Neural cell (in vitro differentiated cells): Measurements from ENCODE around the gene SLC16A8. TPM values are rescaled to one million over a fixed set of nuclear protein-coding genes. Genes with fewer than 3 reads are reported as not detected.

Source experiments
- H2AFZ ChIP-seq: fragments of 200-600, 300-800 bp; sonication (generic), shearing (Covaris generic); 2 replicates; pipeline ENCODE4 v1.6.0; 2014; ENCODE audit warnings: low read depth, mild to moderate bottlenecking, antibody characterized with exemption, low read length, moderate library complexity
- H3F3A ChIP-seq: fragments of 200-600 bp; shearing (Covaris generic); 2 replicates; pipeline ENCODE4 v1.6.1; 2016; ENCODE audit warnings: mild to moderate bottlenecking, moderate library complexity, mixed read lengths, antibody characterized with exemption, low read length; ENCODE audit not compliant: insufficient read depth, poor library complexity, severe bottlenecking
- H3K27ac ChIP-seq: fragments of 200-600, 300-800 bp; sonication (generic), shearing (Covaris generic); 2 replicates; pipeline ENCODE4 v1.5.1; 2014; ENCODE audit warnings: mild to moderate bottlenecking, low read length, moderate library complexity
- H3K27me3 ChIP-seq: fragments of 300-800, 200-600 bp; sonication (generic), shearing (Covaris generic); 2 replicates; pipeline ENCODE4 v1.6.0; 2014; ENCODE audit warnings: mild to moderate bottlenecking, low read depth, low read length, moderate library complexity; ENCODE audit not compliant: insufficient read depth
- H3K36me3 ChIP-seq: fragments of 300-800, 200-600 bp; sonication (generic), shearing (Covaris generic); 2 replicates; pipeline ENCODE4 v1.5.1; 2014; ENCODE audit warnings: mild to moderate bottlenecking, antibody characterized with exemption, low read length, moderate library complexity; ENCODE audit not compliant: insufficient read depth
- H3K4me2 ChIP-seq: fragments of 300-800, 200-600 bp; sonication (generic), shearing (Covaris generic); 2 replicates; pipeline ENCODE4 v1.6.0; 2014; ENCODE audit warnings: mild to moderate bottlenecking, low read length
- H3K4me3 ChIP-seq: fragments of 300-800, 200-600 bp; sonication (generic), shearing (Covaris generic); 2 replicates; pipeline ENCODE4 v1.5.1; 2014; ENCODE audit warnings: mild to moderate bottlenecking, low read length, moderate library complexity
- H3K79me2 ChIP-seq: fragments of 200-600 bp; shearing (Covaris generic); replicated peaks from 2 replicates; pipeline ENCODE4 v1.6.0; 2014; ENCODE audit warnings: mild to moderate bottlenecking, low read length, moderate library complexity; ENCODE audit not compliant: insufficient read depth
- H3K9ac ChIP-seq: fragments of 300-800, 200-600 bp; sonication (generic), shearing (Covaris generic); 2 replicates; pipeline ENCODE4 v1.6.1; 2016; ENCODE audit warnings: mild to moderate bottlenecking, low read length, mixed read lengths
- H3K9me2 ChIP-seq: fragments of 200-600 bp; shearing (Covaris generic); 2 replicates; pipeline ENCODE4 v1.6.1; 2016; ENCODE audit warnings: mild to moderate bottlenecking, low read length, mixed read lengths; ENCODE audit not compliant: insufficient read depth
- H3K9me3 ChIP-seq: fragments of 200-600, 300-800 bp; sonication (generic), shearing (Covaris generic); 2 replicates; pipeline ENCODE4 v1.6.1; 2016; ENCODE audit warnings: mild to moderate bottlenecking, mixed run types, low read length, moderate library complexity, mixed read lengths
- H4K20me1 ChIP-seq: fragments of 200-600 bp; shearing (Covaris generic); 2 replicates; pipeline ENCODE4 v1.6.1; 2016; ENCODE audit warnings: mild to moderate bottlenecking, mixed run types; ENCODE audit not compliant: insufficient read depth
- EP300 ChIP-seq: fragments of 450-650 bp; conservative IDR thresholded peaks from 2 replicates; pipeline ENCODE4 v1.6.1; 2014; ENCODE audit warnings: antibody characterized with exemption, mild to moderate bottlenecking, moderate library complexity; ENCODE audit not compliant: poor library complexity, severe bottlenecking
- EZH2 ChIP-seq: fragments of 200-600, 300-800 bp; shearing (Covaris generic), sonication (generic); IDR thresholded peaks from 2 replicates; pipeline ENCODE4 v1.6.1; 2014; ENCODE audit warnings: antibody characterized with exemption, low read length, borderline replicate concordance, mild to moderate bottlenecking; ENCODE audit not compliant: insufficient read depth, poor library complexity, severe bottlenecking
- MXI1 ChIP-seq: fragments of 450-650 bp; conservative IDR thresholded peaks from 2 replicates; pipeline ENCODE4 v1.6.1; 2014; ENCODE audit warnings: antibody characterized with exemption, mild to moderate bottlenecking; ENCODE audit not compliant: poor library complexity, severe bottlenecking
- POLR2AphosphoS5 ChIP-seq: IDR thresholded peaks from 2 replicates; pipeline ENCODE4 v1.6.1; 2012
- RAD21 ChIP-seq: fragments of 450-650 bp; conservative IDR thresholded peaks from 2 replicates; pipeline ENCODE4 v1.6.1; 2014; ENCODE audit warnings: antibody characterized with exemption, mild to moderate bottlenecking, moderate library complexity
- SMC3 ChIP-seq: fragments of 450-650 bp; conservative IDR thresholded peaks from 2 replicates; pipeline ENCODE4 v1.6.1; 2014; ENCODE audit warnings: antibody characterized with exemption, mild to moderate bottlenecking, moderate library complexity; ENCODE audit not compliant: poor library complexity
- TAF1 ChIP-seq: IDR thresholded peaks from 2 replicates; pipeline ENCODE4 v1.6.1; 2012; ENCODE audit warnings: low read depth
- polyA plus RNA-seq: library from polyadenylated mRNA; depleted of rRNA; stranded (reverse); fragments of >200 nt; gene quantifications from 2 replicates; pipeline ENCODE4 v1.2.3, GENCODE V29; 2014
- TF ChIP-seq, protein P1 (sequence below): IDR thresholded peaks from 2 replicates; pipeline ENCODE4 v1.6.1; 2012; ENCODE audit warnings: borderline replicate concordance
- TF ChIP-seq, protein P2 (sequence below): fragments of 450-650 bp; IDR thresholded peaks from 2 replicates; pipeline ENCODE4 v1.5.1; 2014; ENCODE audit warnings: antibody characterized with exemption, mild to moderate bottlenecking, moderate library complexity; ENCODE audit not compliant: poor library complexity, severe bottlenecking

Gene SLC16A8
- polyA plus RNA-seq, 1 donor from 2014 or later: not detected

DNA sequence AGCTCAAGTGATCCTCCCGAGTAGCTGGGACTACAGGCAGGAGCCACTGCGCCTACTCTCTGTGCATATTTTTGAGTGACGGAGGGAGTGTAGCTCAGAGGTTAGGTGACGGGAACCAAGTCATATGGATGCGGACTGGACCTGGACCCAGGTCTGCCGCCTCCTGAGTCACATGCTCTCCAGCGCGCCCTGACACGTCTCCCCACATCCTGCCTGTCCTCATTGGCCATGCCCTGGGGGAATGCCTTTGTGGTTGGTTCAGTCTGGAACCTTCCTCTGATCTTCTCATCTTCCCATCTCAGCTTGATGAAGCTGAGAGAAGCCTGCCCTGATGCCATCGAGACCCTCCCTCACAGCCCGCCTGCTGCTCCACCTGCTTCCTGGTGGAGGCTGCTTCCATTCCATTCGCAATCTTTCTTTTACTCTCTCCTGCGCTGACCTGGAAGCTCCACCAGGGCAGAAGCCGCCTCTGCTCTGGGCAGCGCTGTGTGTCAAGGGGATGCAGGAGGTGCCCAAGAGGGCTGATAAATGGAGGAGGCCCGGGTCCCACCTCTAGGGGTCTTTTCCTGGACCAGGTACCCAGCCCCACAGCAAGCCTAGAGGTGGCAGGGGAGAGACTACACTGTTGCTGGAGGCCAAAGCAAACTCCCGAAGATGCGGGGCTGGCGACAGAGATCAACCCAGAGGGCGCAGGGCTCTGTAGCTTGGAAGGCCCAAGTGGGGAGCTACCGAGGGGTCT, 40.4 kb upstream of the SLC16A8 start:
- Histone ChIP-seq H3F3A (no peaks in the 10 kb centered on the region), H2AFZ (no peak overlapping the region), H3K36me3 (no peaks in the 10 kb centered on the region), H3K79me2 (no peaks in the 10 kb centered on the region), H4K20me1 (no peaks in the 10 kb centered on the region), H3K9ac (no peak overlapping the region), H3K27ac (no peak overlapping the region), H3K4me3 (no peak overlapping the region), H3K4me2 (no peak overlapping the region), H3K9me3 (no peaks in the 10 kb centered on the region), H3K27me3 (no peaks in the 10 kb centered on the region), H3K9me2 (no peaks in the 10 kb centered on the region)
- TF ChIP-seq EZH2 (no peak), RAD21 (no peak), TAF1 (no peak), MXI1 (no peak), POLR2AphosphoS5 (no peak), EP300 (no peak), SMC3 (no peak)
- TF ChIP-seq, protein P1, sequence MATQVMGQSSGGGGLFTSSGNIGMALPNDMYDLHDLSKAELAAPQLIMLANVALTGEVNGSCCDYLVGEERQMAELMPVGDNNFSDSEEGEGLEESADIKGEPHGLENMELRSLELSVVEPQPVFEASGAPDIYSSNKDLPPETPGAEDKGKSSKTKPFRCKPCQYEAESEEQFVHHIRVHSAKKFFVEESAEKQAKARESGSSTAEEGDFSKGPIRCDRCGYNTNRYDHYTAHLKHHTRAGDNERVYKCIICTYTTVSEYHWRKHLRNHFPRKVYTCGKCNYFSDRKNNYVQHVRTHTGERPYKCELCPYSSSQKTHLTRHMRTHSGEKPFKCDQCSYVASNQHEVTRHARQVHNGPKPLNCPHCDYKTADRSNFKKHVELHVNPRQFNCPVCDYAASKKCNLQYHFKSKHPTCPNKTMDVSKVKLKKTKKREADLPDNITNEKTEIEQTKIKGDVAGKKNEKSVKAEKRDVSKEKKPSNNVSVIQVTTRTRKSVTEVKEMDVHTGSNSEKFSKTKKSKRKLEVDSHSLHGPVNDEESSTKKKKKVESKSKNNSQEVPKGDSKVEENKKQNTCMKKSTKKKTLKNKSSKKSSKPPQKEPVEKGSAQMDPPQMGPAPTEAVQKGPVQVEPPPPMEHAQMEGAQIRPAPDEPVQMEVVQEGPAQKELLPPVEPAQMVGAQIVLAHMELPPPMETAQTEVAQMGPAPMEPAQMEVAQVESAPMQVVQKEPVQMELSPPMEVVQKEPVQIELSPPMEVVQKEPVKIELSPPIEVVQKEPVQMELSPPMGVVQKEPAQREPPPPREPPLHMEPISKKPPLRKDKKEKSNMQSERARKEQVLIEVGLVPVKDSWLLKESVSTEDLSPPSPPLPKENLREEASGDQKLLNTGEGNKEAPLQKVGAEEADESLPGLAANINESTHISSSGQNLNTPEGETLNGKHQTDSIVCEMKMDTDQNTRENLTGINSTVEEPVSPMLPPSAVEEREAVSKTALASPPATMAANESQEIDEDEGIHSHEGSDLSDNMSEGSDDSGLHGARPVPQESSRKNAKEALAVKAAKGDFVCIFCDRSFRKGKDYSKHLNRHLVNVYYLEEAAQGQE: no peak

DNA sequence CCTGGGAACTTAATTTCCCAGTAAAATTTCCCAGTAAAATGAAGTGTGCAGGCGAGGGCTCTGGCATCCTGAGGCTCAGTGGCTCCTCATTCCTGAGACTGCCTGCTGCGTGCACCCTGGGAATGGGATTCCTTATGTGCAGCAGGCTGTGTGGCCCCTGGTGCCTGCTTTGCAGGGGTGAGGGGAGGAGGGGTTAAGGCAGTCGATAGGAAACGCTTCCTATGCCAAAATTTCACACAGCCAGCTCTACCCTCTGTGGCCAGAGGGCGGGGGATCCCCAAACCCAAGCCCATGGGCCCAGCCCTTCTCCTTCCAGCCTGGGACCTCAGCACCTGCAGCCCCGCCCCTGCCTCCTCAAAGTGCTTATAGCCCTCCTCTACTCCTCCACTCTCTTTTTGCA, 38.6 kb upstream of the SLC16A8 start:
- no peaks in the 10 kb centered on the region for H4K20me1 ChIP-seq
- no peak overlapping the region for H3K4me3 ChIP-seq
- no peaks in the 10 kb centered on the region for H3K9me2 ChIP-seq
- H3F3A ChIP-seq: no peaks in the 10 kb centered on the region
- no peak overlapping the region for H2AFZ ChIP-seq
- no peaks in the 10 kb centered on the region for H3K27me3 ChIP-seq
- H3K4me2 ChIP-seq: no peak overlapping the region
- no peaks in the 10 kb centered on the region for H3K36me3 ChIP-seq
- no peak overlapping the region for H3K9ac ChIP-seq
- no peak overlapping the region for H3K27ac ChIP-seq
- no peaks in the 10 kb centered on the region for H3K9me3 ChIP-seq
- TF ChIP-seq EP300 (no peak), SMC3 (no peak), TAF1 (no peak), RAD21 (no peak), POLR2AphosphoS5 (no peak), EZH2 (no peak), MXI1 (no peak)
- TF ChIP-seq, protein P1: no peak
- TF ChIP-seq, protein P2, sequence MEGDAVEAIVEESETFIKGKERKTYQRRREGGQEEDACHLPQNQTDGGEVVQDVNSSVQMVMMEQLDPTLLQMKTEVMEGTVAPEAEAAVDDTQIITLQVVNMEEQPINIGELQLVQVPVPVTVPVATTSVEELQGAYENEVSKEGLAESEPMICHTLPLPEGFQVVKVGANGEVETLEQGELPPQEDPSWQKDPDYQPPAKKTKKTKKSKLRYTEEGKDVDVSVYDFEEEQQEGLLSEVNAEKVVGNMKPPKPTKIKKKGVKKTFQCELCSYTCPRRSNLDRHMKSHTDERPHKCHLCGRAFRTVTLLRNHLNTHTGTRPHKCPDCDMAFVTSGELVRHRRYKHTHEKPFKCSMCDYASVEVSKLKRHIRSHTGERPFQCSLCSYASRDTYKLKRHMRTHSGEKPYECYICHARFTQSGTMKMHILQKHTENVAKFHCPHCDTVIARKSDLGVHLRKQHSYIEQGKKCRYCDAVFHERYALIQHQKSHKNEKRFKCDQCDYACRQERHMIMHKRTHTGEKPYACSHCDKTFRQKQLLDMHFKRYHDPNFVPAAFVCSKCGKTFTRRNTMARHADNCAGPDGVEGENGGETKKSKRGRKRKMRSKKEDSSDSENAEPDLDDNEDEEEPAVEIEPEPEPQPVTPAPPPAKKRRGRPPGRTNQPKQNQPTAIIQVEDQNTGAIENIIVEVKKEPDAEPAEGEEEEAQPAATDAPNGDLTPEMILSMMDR: no peak
- no peaks in the 10 kb centered on the region for H3K79me2 ChIP-seq
